ENCODE data around the gene TNFSF12.
"Not testable (repeated sequence)": the region's sequence is repeated elsewhere in the genome, so short reads cannot be mapped to it uniquely, and the experiment has no call there.

The TNFSF12 gene

GRCh38 chr17:7587420-7588151 lies 38.7 kb downstream of the TNFSF12 start:
- peak; percentile 95 for DNase-seq (ENCODE audit: low read depth)

DNA sequence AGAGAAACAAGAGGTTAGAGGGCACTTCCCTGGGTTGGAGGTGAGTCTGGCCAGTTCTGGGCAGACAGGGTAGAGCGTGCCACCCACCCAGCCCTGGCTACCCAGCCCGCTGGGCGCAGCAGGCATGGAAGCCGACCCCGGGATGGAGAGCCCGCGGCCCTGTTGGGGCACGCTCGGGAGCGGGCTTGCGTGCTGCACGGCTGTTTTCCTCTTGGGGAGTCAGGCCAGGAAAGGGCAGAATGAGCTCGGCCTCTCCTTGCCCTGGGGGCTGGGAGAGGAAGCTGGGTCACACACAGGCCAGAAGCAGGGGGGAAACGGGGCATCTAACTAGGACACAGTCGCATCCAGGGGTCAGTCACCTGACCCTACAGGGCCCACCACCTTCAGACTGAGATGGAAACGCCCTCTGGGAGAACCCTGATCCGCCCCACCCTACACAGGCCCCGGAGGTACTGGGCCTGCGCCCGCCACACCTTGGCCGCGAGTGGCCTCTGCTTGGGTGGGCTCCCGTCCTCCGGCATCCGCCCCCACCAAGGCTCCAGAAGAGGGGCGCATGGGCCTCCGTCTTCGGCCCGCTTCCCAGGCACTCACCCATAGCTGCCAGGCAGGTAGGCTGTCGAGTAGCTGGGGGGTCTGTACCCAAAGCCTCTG lies 39.8 kb downstream of the TNFSF12 start:
- no peak for DNase-seq (ENCODE audit: low read depth)

DNA sequence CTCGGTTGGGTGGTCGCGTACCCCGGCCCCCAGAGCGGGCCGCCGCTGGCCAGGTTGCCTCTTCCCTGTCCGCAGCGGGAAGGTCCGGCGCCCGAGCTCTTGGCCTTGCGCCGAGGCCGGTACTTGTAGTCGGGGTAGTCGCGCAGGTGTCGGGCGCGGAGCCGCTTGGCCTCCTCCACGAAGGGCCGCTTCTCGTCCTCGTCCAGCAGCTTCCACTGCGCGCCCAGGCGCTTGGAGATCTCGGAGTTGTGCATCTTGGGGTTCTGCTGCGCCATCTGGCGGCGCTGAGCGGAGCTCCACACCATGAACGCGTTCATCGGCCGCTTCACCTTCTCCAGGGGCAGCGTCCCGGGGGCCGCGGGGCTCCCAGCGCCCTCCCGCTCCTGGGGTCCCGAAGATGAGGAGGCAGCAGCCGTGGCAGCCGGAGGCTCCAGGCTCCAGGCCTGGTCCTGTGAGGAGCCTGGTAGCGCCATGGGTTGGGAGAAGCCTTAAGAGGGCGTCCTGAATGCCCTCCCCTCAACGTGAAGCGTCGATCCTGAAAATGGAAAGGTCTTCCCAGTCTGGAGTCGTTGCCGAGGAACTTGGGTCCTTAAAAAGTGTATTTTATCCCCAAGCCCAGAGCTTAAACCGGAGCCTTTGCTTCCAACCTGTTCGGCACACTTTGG lies 40.5 kb downstream of the TNFSF12 start:
- peak; percentile 84 for DNase-seq (ENCODE audit: low read depth)

- no peak for DNase-seq (ENCODE audit: low read depth)
These were observed 41.2 kb downstream of the TNFSF12 start, which contains the start of gene SOX15 for GRCh38 chr17:7589891-7590691. SOX15 (minus strand) TSS chr17:7590094; CDS start chr17:7589676, 418 bp downstream.

- no peak for DNase-seq (ENCODE audit: low read depth)
These were observed 41.9 kb downstream of the TNFSF12 start for GRCh38 chr17:7590743-7591142.

- no peak for DNase-seq (ENCODE audit: low read depth)
These were observed 42.7 kb downstream of the TNFSF12 start for GRCh38 chr17:7591596-7591995.

DNA sequence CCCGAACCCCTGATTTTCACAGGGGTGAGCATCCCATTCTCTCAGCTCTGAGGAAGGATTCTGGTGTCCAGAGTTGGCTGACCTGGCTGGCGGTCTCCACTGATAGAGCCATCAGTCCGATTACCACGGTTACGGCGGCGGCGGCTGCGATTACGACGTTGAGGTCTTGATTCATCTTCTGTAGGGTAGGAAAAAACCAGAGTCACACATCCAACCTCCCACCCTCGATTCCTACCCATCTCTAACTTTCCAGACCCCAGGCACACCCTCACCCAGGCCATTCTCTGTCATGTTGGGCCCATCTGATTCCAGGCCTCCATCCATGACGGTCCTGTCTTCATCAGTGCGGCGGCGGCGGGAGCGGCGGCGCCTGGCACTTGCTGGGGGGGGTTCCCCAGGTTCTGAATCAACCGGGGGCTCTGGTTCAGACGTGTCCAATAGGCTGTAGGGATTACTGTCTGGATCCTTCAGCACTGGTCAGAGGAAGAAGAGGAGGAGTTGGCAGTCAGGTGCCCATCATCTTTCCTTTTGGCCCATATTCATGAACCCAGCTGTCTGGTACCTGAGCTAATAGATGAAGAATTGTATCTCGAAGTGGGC lies 43.7 kb downstream of the TNFSF12 start:
- no peak for DNase-seq (ENCODE audit: low read depth)

DNA sequence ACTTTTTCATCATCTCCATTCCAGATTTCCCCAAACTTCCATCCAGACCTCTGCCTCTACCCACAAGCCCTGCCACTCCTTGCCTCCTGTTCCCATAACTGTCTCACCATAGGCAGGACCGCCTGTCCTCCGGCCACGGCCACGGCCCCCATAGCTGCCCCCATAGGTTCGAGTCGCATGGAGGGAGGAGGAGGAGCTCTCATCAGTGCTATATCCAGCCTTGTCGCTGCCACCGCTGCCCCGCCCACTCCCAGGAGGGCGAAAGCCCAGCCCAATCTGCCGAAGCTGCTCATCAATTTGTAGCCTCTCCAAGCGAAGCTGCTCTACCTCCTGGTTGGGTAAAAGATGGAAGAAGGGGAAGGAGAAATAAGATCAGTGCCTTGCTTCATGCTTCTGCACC lies 44.4 kb downstream of the TNFSF12 start:
- DNase-seq (ENCODE audit: low read depth): no peak

DNA sequence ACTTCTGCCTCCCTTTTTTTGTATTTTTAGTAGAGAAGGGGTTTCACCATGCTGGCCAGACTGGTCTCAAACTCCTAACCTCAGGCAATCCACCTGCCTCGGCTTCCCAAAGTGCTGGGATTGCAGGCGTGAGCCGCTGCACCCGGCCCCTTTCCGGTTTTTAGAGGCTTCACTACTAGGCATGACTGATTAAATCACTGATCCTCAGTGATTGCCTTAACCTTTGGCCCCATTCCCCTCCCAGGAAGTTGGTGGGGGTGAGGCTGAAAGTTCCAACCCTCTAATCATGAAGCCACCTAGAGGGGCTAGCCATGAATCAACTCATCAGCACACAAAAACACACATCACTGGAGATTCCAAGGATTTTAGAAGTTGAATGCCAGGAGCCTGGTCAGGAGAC lies 48.7 kb downstream of the TNFSF12 start:
- not testable (repeated sequence) for DNase-seq (ENCODE audit: low read depth)

- DNase-seq (ENCODE audit: low read depth): no peak
These were observed 57.4 kb downstream of the TNFSF12 start for GRCh38 chr17:7606280-7606679.

Data from fibroblast of gingiva (primary cell).